ENCODE measurements around the gene SIRPD. TPM values are rescaled to one million over a fixed set of nuclear protein-coding genes. Genes with fewer than 3 reads are reported as not detected.

The SIRPD gene
- total RNA-seq, 5 donors from 2014 or later (not counting 1 experiment from before 2014, with no cell fraction given) = 0.19 to 0.25 (median 0.23) TPM; not detected in 2

GRCh38 chr20:1567392-1568162 lies 10.1 kb upstream of the SIRPD start:
- Mint-ChIP-seq H3K4me1 (no peaks in the 10 kb centered on the region), H3K9me3 (peaks cover 3 to 4% (median 4%) of the 10 kb centered on the region in 3 donors), H3K36me3 (peaks cover 33% of the 10 kb centered on the region), H3K4me3 (no peak overlapping the region), H3K27ac (no peak overlapping the region), H3K27me3 (no peaks in the 10 kb centered on the region)
- ChIA-PET CTCF (no interaction called here), POLR2A (no interaction called here)
- 92% methylated on average over 5 of the region's 6 CpGs for WGBS (ENCODE audit: insufficient coverage)
- Histone ChIP-seq H3K4me1 (ENCODE audit: control insufficient read depth in 1 of 2, extremely low read depth in 1 of 2, insufficient read depth in 2 of 2, low read length in 2 of 2) (no peaks in the 10 kb centered on the region), H3K4me3 (ENCODE audit: control insufficient read depth in 1 of 2, extremely low read depth in 1 of 2, low read length in 1 of 2) (no peak overlapping the region), H3K27me3 (replicated peaks in 1 of 2; ENCODE audit: control insufficient read depth in 2 of 2, extremely low read depth in 1 of 2, insufficient read depth in 2 of 2, low read length in 1 of 2) (no peaks in the 10 kb centered on the region), H3K27ac (ENCODE audit: low read length) (no peak overlapping the region), H3K36me3 (ENCODE audit: control insufficient read depth in 2 of 2, extremely low read depth in 1 of 2, insufficient read depth in 1 of 2, low read length in 1 of 2) (peaks cover 0 to 7% of the 10 kb centered on the region in 2 donors), H3K9me3 (no peaks in the 10 kb centered on the region)
- DNase-seq = no peak
- no peak for ATAC-seq (replicated peaks in 1 of 4)

GRCh38 chr20:1566701-1567100 lies 9.2 kb upstream of the SIRPD start:
- CTCF ChIA-PET = no interaction called here
- no peaks in the 10 kb centered on the region for H3K27me3 Mint-ChIP-seq
- H3K9me3 ChIP-seq = no peaks in the 10 kb centered on the region

GRCh38 chr20:1565461-1565860 lies 8.0 kb upstream of the SIRPD start:
- no peak overlapping the region for H3K27ac Mint-ChIP-seq
- Histone ChIP-seq H3K4me1 (ENCODE audit: control insufficient read depth in 1 of 2, extremely low read depth in 1 of 2, insufficient read depth in 2 of 2, low read length in 2 of 2) (no peaks in the 10 kb centered on the region), H3K9me3 (no peaks in the 10 kb centered on the region), H3K27me3 (replicated peaks in 1 of 2; ENCODE audit: control insufficient read depth in 2 of 2, extremely low read depth in 1 of 2, insufficient read depth in 2 of 2, low read length in 1 of 2) (no peaks in the 10 kb centered on the region), H3K4me3 (ENCODE audit: control insufficient read depth in 1 of 2, extremely low read depth in 1 of 2, low read length in 1 of 2) (no peak overlapping the region), H3K36me3 (ENCODE audit: control insufficient read depth in 2 of 2, extremely low read depth in 1 of 2, insufficient read depth in 1 of 2, low read length in 1 of 2) (peaks cover 0 to 7% of the 10 kb centered on the region in 2 donors), H3K27ac (ENCODE audit: low read length) (no peak overlapping the region)
- DNase-seq = no peak
- H3K4me1 Mint-ChIP-seq = peaks cover 0 to 6% (median 0%) of the 10 kb centered on the region in 3 donors
- H3K9me3 Mint-ChIP-seq = peaks cover 3 to 4% (median 4%) of the 10 kb centered on the region in 3 donors
- ATAC-seq (replicated peaks in 1 of 4) = no peak
- no peaks in the 10 kb centered on the region for H3K27me3 Mint-ChIP-seq
- WGBS (ENCODE audit: insufficient coverage) = 79% methylated on average over 2 of the region's 2 CpGs
- ChIA-PET CTCF (no interaction called here), POLR2A (no interaction called here)
- no peak overlapping the region for H3K4me3 Mint-ChIP-seq
- peaks cover 36% of the 10 kb centered on the region for H3K36me3 Mint-ChIP-seq

More at GRCh38 chr20:1566701-1567100, 9.2 kb upstream of the SIRPD start:
- POLR2A ChIA-PET = no interaction called here
- WGBS (ENCODE audit: insufficient coverage) = no CpG with 5 or more reads among the region's 2 CpGs
- Histone ChIP-seq H3K27ac (ENCODE audit: low read length) (no peak overlapping the region), H3K4me3 (ENCODE audit: control insufficient read depth in 1 of 2, extremely low read depth in 1 of 2, low read length in 1 of 2) (no peak overlapping the region), H3K27me3 (replicated peaks in 1 of 2; ENCODE audit: control insufficient read depth in 2 of 2, extremely low read depth in 1 of 2, insufficient read depth in 2 of 2, low read length in 1 of 2) (no peaks in the 10 kb centered on the region), H3K4me1 (ENCODE audit: control insufficient read depth in 1 of 2, extremely low read depth in 1 of 2, insufficient read depth in 2 of 2, low read length in 2 of 2) (no peaks in the 10 kb centered on the region), H3K36me3 (ENCODE audit: control insufficient read depth in 2 of 2, extremely low read depth in 1 of 2, insufficient read depth in 1 of 2, low read length in 1 of 2) (peaks cover 0 to 7% of the 10 kb centered on the region in 2 donors)
- DNase-seq = no peak
- Mint-ChIP-seq H3K27ac (no peak overlapping the region), H3K4me1 (peaks cover 0 to under 1% (median 0%) of the 10 kb centered on the region in 3 donors), H3K36me3 (peaks cover 31% of the 10 kb centered on the region), H3K4me3 (no peak overlapping the region), H3K9me3 (peaks cover 3 to 4% (median 4%) of the 10 kb centered on the region in 3 donors)
- ATAC-seq (replicated peaks in 1 of 4) = no peak

- H3K27ac Mint-ChIP-seq = no peak overlapping the region
- no CpG with 5 or more reads among the region's 2 CpGs for WGBS (ENCODE audit: insufficient coverage)
- ATAC-seq (replicated peaks in 1 of 4) (no peak), DNase-seq (no peak)
- no peak overlapping the region for H3K4me3 ChIP-seq (ENCODE audit: control insufficient read depth in 1 of 2, extremely low read depth in 1 of 2, low read length in 1 of 2)
- no peaks in the 10 kb centered on the region for H3K4me1 ChIP-seq (ENCODE audit: control insufficient read depth in 1 of 2, extremely low read depth in 1 of 2, insufficient read depth in 2 of 2, low read length in 2 of 2)
- no peak overlapping the region for H3K4me3 Mint-ChIP-seq
- ChIA-PET CTCF (no interaction called here), POLR2A (no interaction called here)
- H3K27me3 ChIP-seq (replicated peaks in 1 of 2; ENCODE audit: control insufficient read depth in 2 of 2, extremely low read depth in 1 of 2, insufficient read depth in 2 of 2, low read length in 1 of 2) = no peaks in the 10 kb centered on the region
- H3K27me3 Mint-ChIP-seq = no peaks in the 10 kb centered on the region
- H3K9me3 Mint-ChIP-seq = peaks cover 3 to 4% (median 4%) of the 10 kb centered on the region in 3 donors
- peaks cover 0 to 6% (median 0%) of the 10 kb centered on the region in 3 donors for H3K4me1 Mint-ChIP-seq
- H3K36me3 Mint-ChIP-seq = peaks cover 28% of the 10 kb centered on the region
- peaks cover 0 to 7% of the 10 kb centered on the region in 2 donors for H3K36me3 ChIP-seq (ENCODE audit: control insufficient read depth in 2 of 2, extremely low read depth in 1 of 2, insufficient read depth in 1 of 2, low read length in 1 of 2)
- no peaks in the 10 kb centered on the region for H3K9me3 ChIP-seq
- H3K27ac ChIP-seq (ENCODE audit: low read length) = no peak overlapping the region
Observed at GRCh38 chr20:1563598-1563997, 6.1 kb upstream of the SIRPD start.

GRCh38 chr20:1562622-1563021 lies 5.1 kb upstream of the SIRPD start:
- Histone ChIP-seq H3K27ac (ENCODE audit: low read length) (no peak overlapping the region), H3K4me1 (ENCODE audit: control insufficient read depth in 1 of 2, extremely low read depth in 1 of 2, insufficient read depth in 2 of 2, low read length in 2 of 2) (no peaks in the 10 kb centered on the region), H3K36me3 (ENCODE audit: control insufficient read depth in 2 of 2, extremely low read depth in 1 of 2, insufficient read depth in 1 of 2, low read length in 1 of 2) (peaks cover 0 to 7% of the 10 kb centered on the region in 2 donors), H3K4me3 (ENCODE audit: control insufficient read depth in 1 of 2, extremely low read depth in 1 of 2, low read length in 1 of 2) (no peak overlapping the region), H3K27me3 (replicated peaks in 1 of 2; ENCODE audit: control insufficient read depth in 2 of 2, extremely low read depth in 1 of 2, insufficient read depth in 2 of 2, low read length in 1 of 2) (no peaks in the 10 kb centered on the region), H3K9me3 (no peaks in the 10 kb centered on the region)
- no peak overlapping the region for H3K4me3 Mint-ChIP-seq
- H3K27ac Mint-ChIP-seq = no peak overlapping the region
- ChIA-PET POLR2A (interaction anchor here in 1 of 2 donors (0.7 kb wide), 1 partner anchor 169 kb away, joined by 3 read pairs; no protein-coding TSS in a partner anchor), CTCF (no interaction called here)
- peaks cover 0 to 6% (median 0%) of the 10 kb centered on the region in 3 donors for H3K4me1 Mint-ChIP-seq
- peaks cover 3 to 4% (median 4%) of the 10 kb centered on the region in 3 donors for H3K9me3 Mint-ChIP-seq
- peaks cover 26% of the 10 kb centered on the region for H3K36me3 Mint-ChIP-seq
- H3K27me3 Mint-ChIP-seq = no peaks in the 10 kb centered on the region
- WGBS (ENCODE audit: insufficient coverage) = 86% methylated on average over 1 of the region's 2 CpGs
- DNase-seq = no peak
- no peak for ATAC-seq (replicated peaks in 1 of 4)

GRCh38 chr20:1561350-1561749 lies 3.8 kb upstream of the SIRPD start:
- DNase-seq = no peak
- ChIA-PET POLR2A (no interaction called here), CTCF (no interaction called here)
- Histone ChIP-seq H3K27me3 (replicated peaks in 1 of 2; ENCODE audit: control insufficient read depth in 2 of 2, extremely low read depth in 1 of 2, insufficient read depth in 2 of 2, low read length in 1 of 2) (no peaks in the 10 kb centered on the region), H3K36me3 (ENCODE audit: control insufficient read depth in 2 of 2, extremely low read depth in 1 of 2, insufficient read depth in 1 of 2, low read length in 1 of 2) (peaks cover 0 to 7% of the 10 kb centered on the region in 2 donors), H3K27ac (ENCODE audit: low read length) (no peak overlapping the region), H3K9me3 (no peaks in the 10 kb centered on the region), H3K4me3 (ENCODE audit: control insufficient read depth in 1 of 2, extremely low read depth in 1 of 2, low read length in 1 of 2) (no peak overlapping the region), H3K4me1 (ENCODE audit: control insufficient read depth in 1 of 2, extremely low read depth in 1 of 2, insufficient read depth in 2 of 2, low read length in 2 of 2) (no peaks in the 10 kb centered on the region)
- H3K27ac Mint-ChIP-seq = no peak overlapping the region
- WGBS (ENCODE audit: insufficient coverage) = no CpG with 5 or more reads among the region's 2 CpGs
- no peaks in the 10 kb centered on the region for H3K27me3 Mint-ChIP-seq
- H3K4me3 Mint-ChIP-seq = no peak overlapping the region
- H3K9me3 Mint-ChIP-seq = peaks cover 3 to 4% (median 4%) of the 10 kb centered on the region in 3 donors
- no peak for ATAC-seq (replicated peaks in 1 of 4)
- peaks cover 26% of the 10 kb centered on the region for H3K36me3 Mint-ChIP-seq
- H3K4me1 Mint-ChIP-seq = peaks cover 2 to 8% (median 2%) of the 10 kb centered on the region in 3 donors
